HepG2 (cell line): ENCODE data around the gene WNK4. TPM values are rescaled to one million over a fixed set of nuclear protein-coding genes. Genes with fewer than 3 reads are reported as not detected.
A peak's percentile ranks its signal among the peaks of the same experiment; 100 is the strongest.

Experiments used
- ARNT2 ChIP-seq: sonication (generic); formaldehyde crosslinking; IDR thresholded peaks from 2 replicates; pipeline ENCODE4 v1.8.0; 2022; ENCODE audit warnings: mild to moderate bottlenecking, low read depth, missing genetic modification reagents, moderate library complexity
- CC2D1A ChIP-seq: sonication (generic); formaldehyde crosslinking; IDR thresholded peaks from 2 replicates; pipeline ENCODE4 v1.8.1; 2023; ENCODE audit warnings: mild to moderate bottlenecking, missing genetic modification reagents
- ELF4 ChIP-seq: sonication (generic); formaldehyde crosslinking; IDR thresholded peaks from 2 replicates; pipeline ENCODE4 v1.5.0; 2020; ENCODE audit warnings: missing genetic modification reagents, mild to moderate bottlenecking, moderate library complexity, borderline replicate concordance
- FOXO1 ChIP-seq: sonication (generic); formaldehyde crosslinking; IDR thresholded peaks from 2 replicates; pipeline ENCODE4 v1.4.0; 2020; ENCODE audit warnings: missing genetic modification reagents
- GATAD1 ChIP-seq: IDR thresholded peaks from 2 replicates; pipeline ENCODE4 v1.6.1; 2016; ENCODE audit warnings: missing genetic modification reagents, missing compliant biosample characterization
- HNF1B ChIP-seq: sonication (generic); formaldehyde crosslinking; IDR thresholded peaks from 2 replicates; pipeline ENCODE4 v1.5.1; 2020; ENCODE audit warnings: mild to moderate bottlenecking, moderate library complexity, missing genetic modification reagents
- HNRNPH1 ChIP-seq: fragments of 200-400 bp; formaldehyde crosslinking; optimal IDR thresholded peaks from 2 replicates; pipeline ENCODE3; 2017; ENCODE audit warnings: mild to moderate bottlenecking, low read depth, low read length
- KAT7 ChIP-seq: IDR thresholded peaks from 2 replicates; pipeline ENCODE4 v1.6.1; 2018; ENCODE audit warnings: borderline replicate concordance, missing compliant biosample characterization
- KIAA2018 ChIP-seq: sonication (generic); formaldehyde crosslinking; IDR thresholded peaks from 2 replicates; pipeline ENCODE4 v1.5.0; 2020; ENCODE audit warnings: mild to moderate bottlenecking, missing genetic modification reagents, borderline replicate concordance
- KLF16 ChIP-seq, 2 experiments: sonication (generic) in 1 of 2; formaldehyde crosslinking in 1 of 2; IDR thresholded peaks; 2 replicates each; pipeline versions ENCODE4 v1.6.1 to v1.8.0; 2016 to 2023; ENCODE audit warnings: missing genetic modification reagents in 2 of 2, missing compliant biosample characterization in 1 of 2
- KLF9 ChIP-seq: IDR thresholded peaks from 2 replicates; pipeline ENCODE4 v1.6.1; 2016; ENCODE audit warnings: low read depth
- RBAK ChIP-seq: sonication (generic); formaldehyde crosslinking; IDR thresholded peaks from 2 replicates; pipeline ENCODE4 v1.5.1; 2020; ENCODE audit warnings: mild to moderate bottlenecking, missing genetic modification reagents
- SIN3A ChIP-seq: IDR thresholded peaks from 2 replicates; pipeline ENCODE4 v1.6.1; 2011; ENCODE audit warnings: low read depth, mild to moderate bottlenecking, control low read depth, low read length, borderline replicate concordance
- THAP11 ChIP-seq: IDR thresholded peaks from 2 replicates; pipeline ENCODE4 v1.6.1; 2016; ENCODE audit warnings: missing biosample characterization, missing genetic modification reagents
- ZC3H13 ChIP-seq: sonication (generic); formaldehyde crosslinking; IDR thresholded peaks from 2 replicates; pipeline ENCODE4 v1.8.1; 2023; ENCODE audit warnings: mild to moderate bottlenecking, missing genetic modification reagents, moderate library complexity
- ZGPAT ChIP-seq: IDR thresholded peaks from 2 replicates; pipeline ENCODE4 v1.6.1; 2016; ENCODE audit warnings: mild to moderate bottlenecking
- ZNF230 ChIP-seq: sonication (generic); formaldehyde crosslinking; IDR thresholded peaks from 2 replicates; pipeline ENCODE4 v1.4.0; 2020; ENCODE audit warnings: mild to moderate bottlenecking, missing genetic modification reagents
- ZNF263 ChIP-seq: sonication (generic); formaldehyde crosslinking; IDR thresholded peaks from 2 replicates; pipeline ENCODE4 v1.4.0; 2020; ENCODE audit warnings: missing genetic modification reagents
- ZNF563 ChIP-seq: sonication (generic); formaldehyde crosslinking; IDR thresholded peaks from 2 replicates; pipeline ENCODE4 v1.8.0; 2022; ENCODE audit warnings: mild to moderate bottlenecking, moderate library complexity, missing genetic modification reagents
- ZNF772 ChIP-seq: sonication (generic); formaldehyde crosslinking; IDR thresholded peaks from 2 replicates; pipeline ENCODE4 v1.5.0; 2020; ENCODE audit warnings: mild to moderate bottlenecking, missing genetic modification reagents
- ZNF788 ChIP-seq: sonication (generic); formaldehyde crosslinking; IDR thresholded peaks from 2 replicates; pipeline ENCODE4 v1.5.0; 2020; ENCODE audit warnings: mild to moderate bottlenecking, missing genetic modification reagents, borderline replicate concordance
- polyA plus RNA-seq, 8 experiments: library from polyadenylated mRNA; depleted of rRNA in 3 of 8; stranded (reverse) in 7 of 8; unstranded in 1 of 8; fragments of >200 nt; fragmentation: Illumina TruSeq in 4 of 8; extraction: Trizol in 4 of 8; gene quantifications; 2 replicates each; pipeline versions ENCODE4 v1.2.1 to v1.2.3, GENCODE V29; 2011 to 2016; ENCODE audit warnings: low read depth in 4 of 8, missing spikeins in 1 of 8, mixed read lengths in 1 of 8; ENCODE audit not compliant: insufficient read depth in 1 of 8
- total RNA-seq, 5 experiments: library from RNA; depleted of rRNA; stranded (reverse); fragments of >200 nt; fragmentation: Illumina TruSeq; extraction: Trizol; gene quantifications; 2 replicates each; pipeline ENCODE4 v1.2.3, GENCODE V29; 2016; ENCODE audit warnings: low read depth in 1 of 5

Gene WNK4
- total and polyA plus RNA-seq, 2 of the 13 experiments (the other 11 are each of a cell fraction or from before 2014, with no cell fraction given), result 2.7 to 13.7 TPM

GRCh38 chr17:42781639-42782165 is 1.3 kb downstream of the WNK4 start (continued):
- no peak for TF ChIP-seq KIAA2018 (CRISPR knock-in tag)
- TF ChIP-seq THAP11 (CRISPR knock-in tag), result no peak
- no peak for TF ChIP-seq CC2D1A (CRISPR knock-in tag)
- peak; percentile 60; the same call in 1 of the 2 replicates for TF ChIP-seq ARNT2 (CRISPR knock-in tag)
- no peak for TF ChIP-seq KLF16 (CRISPR knock-in tag; IDR thresholded peaks at IDR 0.05)
- TF ChIP-seq FOXO1, result no peak
- TF ChIP-seq ZNF263 (CRISPR knock-in tag), result peak; percentile 60
- no peak for TF ChIP-seq SIN3A
- no peak for TF ChIP-seq HNF1B (CRISPR knock-in tag)
- TF ChIP-seq ZNF772 (CRISPR knock-in tag), result no peak
- TF ChIP-seq RBAK (CRISPR knock-in tag), result no peak
- TF ChIP-seq ZC3H13 (CRISPR knock-in tag), result 0 out of 2 replicates have a peak, but pooled peaks have one; percentile 22
- TF ChIP-seq ZNF563, result peak; percentile 17; the same call in 1 of the 2 replicates
- 0 out of 2 replicates have a peak, but pooled peaks have one; percentile 1 for TF ChIP-seq GATAD1 (CRISPR knock-in tag)
- TF ChIP-seq ZNF230 (CRISPR knock-in tag), result no peak
- no peak for TF ChIP-seq ELF4 (CRISPR knock-in tag)
- TF ChIP-seq HNRNPH1, result peak; percentile 17
- TF ChIP-seq KAT7 (CRISPR knock-in tag), result no peak
- no peak for TF ChIP-seq ZGPAT (CRISPR knock-in tag)
- no peak for TF ChIP-seq KLF9 (CRISPR knock-in tag)
- no peak for TF ChIP-seq ZNF788 (CRISPR knock-in tag)
